ENCODE data around the gene SMC1A. TPM values are rescaled to one million over a fixed set of nuclear protein-coding genes. Genes with fewer than 3 reads are reported as not detected.

The SMC1A gene
- total RNA-seq, 1 experiment from 2014 or later: 102 TPM

- CTCF ChIA-PET: no interaction called here
- no peak for TF ChIP-seq CTCF (IDR thresholded peaks at IDR 0.05; ENCODE audit: insufficient read depth in 1 of 2, low read depth in 1 of 2, low read length in 1 of 2, severe bottlenecking in 1 of 2, unreplicated experiment in 1 of 2)
Observed at GRCh38 chrX:53337101-53337500, 85.4 kb downstream of the SMC1A start.

GRCh38 chrX:53333853-53334252 lies 88.6 kb downstream of the SMC1A start:
- Mint-ChIP-seq H3K4me3 (ENCODE audit: unreplicated experiment) (no peak overlapping the region), H3K36me3 (ENCODE audit: insufficient read depth, unreplicated experiment) (no peaks in the 10 kb centered on the region), H3K27ac (ENCODE audit: unreplicated experiment) (no peak overlapping the region), H3K4me1 (ENCODE audit: low read depth, unreplicated experiment) (no peaks in the 10 kb centered on the region), H3K27me3 (ENCODE audit: insufficient read depth, unreplicated experiment) (peaks cover 16% of the 10 kb centered on the region), H3K9me3 (ENCODE audit: unreplicated experiment) (no peaks in the 10 kb centered on the region)
- Histone ChIP-seq H3K4me3 (ENCODE audit: low read depth, low read length) (no peak overlapping the region), H3K27me3 (replicated peaks; ENCODE audit: control insufficient read depth, insufficient read depth, low read length) (no peaks in the 10 kb centered on the region), H3K36me3 (ENCODE audit: control insufficient read depth, insufficient read depth, low read length) (no peaks in the 10 kb centered on the region), H3K4me1 (no peaks in the 10 kb centered on the region), H3K9me3 (no peaks in the 10 kb centered on the region)
- no peak for DNase-seq
- ChIA-PET CTCF (no interaction called here), POLR2A (no interaction called here)
- intact Hi-C loops (cut with micrococcal nuclease; ENCODE audit: unreplicated experiment): no loop called here
- no peak for TF ChIP-seq CTCF (IDR thresholded peaks at IDR 0.05; ENCODE audit: insufficient read depth in 1 of 2, low read depth in 1 of 2, low read length in 1 of 2, severe bottlenecking in 1 of 2, unreplicated experiment in 1 of 2)
- no TSS peak for BruUV-seq (replicated peaks)

More at GRCh38 chrX:53337101-53337500, 85.4 kb downstream of the SMC1A start:
- intact Hi-C loops (cut with micrococcal nuclease; ENCODE audit: unreplicated experiment): no loop called here
- Mint-ChIP-seq H3K4me3 (ENCODE audit: unreplicated experiment) (no peak overlapping the region), H3K36me3 (ENCODE audit: insufficient read depth, unreplicated experiment) (no peaks in the 10 kb centered on the region), H3K9me3 (ENCODE audit: unreplicated experiment) (no peaks in the 10 kb centered on the region), H3K27ac (ENCODE audit: unreplicated experiment) (no peak overlapping the region), H3K4me1 (ENCODE audit: low read depth, unreplicated experiment) (no peaks in the 10 kb centered on the region), H3K27me3 (ENCODE audit: insufficient read depth, unreplicated experiment) (peaks cover 16% of the 10 kb centered on the region)
- H3K27me3 ChIP-seq (replicated peaks; ENCODE audit: control insufficient read depth, insufficient read depth, low read length): no peaks in the 10 kb centered on the region
- DNase-seq: no peak
- H3K4me3 ChIP-seq (ENCODE audit: low read depth, low read length): no peak overlapping the region
- H3K36me3 ChIP-seq (ENCODE audit: control insufficient read depth, insufficient read depth, low read length): no peaks in the 10 kb centered on the region
- no TSS peak for BruUV-seq (replicated peaks)
- POLR2A ChIA-PET: no interaction called here
- H3K9me3 ChIP-seq: no peaks in the 10 kb centered on the region
- no peaks in the 10 kb centered on the region for H3K4me1 ChIP-seq

- no peak for DNase-seq
- Mint-ChIP-seq H3K9me3 (ENCODE audit: unreplicated experiment) (no peaks in the 10 kb centered on the region), H3K36me3 (ENCODE audit: insufficient read depth, unreplicated experiment) (no peaks in the 10 kb centered on the region), H3K4me3 (ENCODE audit: unreplicated experiment) (no peak overlapping the region), H3K4me1 (ENCODE audit: low read depth, unreplicated experiment) (no peaks in the 10 kb centered on the region), H3K27ac (ENCODE audit: unreplicated experiment) (no peak overlapping the region), H3K27me3 (ENCODE audit: insufficient read depth, unreplicated experiment) (peaks cover 16% of the 10 kb centered on the region)
- Histone ChIP-seq H3K27me3 (replicated peaks; ENCODE audit: control insufficient read depth, insufficient read depth, low read length) (no peaks in the 10 kb centered on the region), H3K4me1 (no peaks in the 10 kb centered on the region), H3K36me3 (ENCODE audit: control insufficient read depth, insufficient read depth, low read length) (no peaks in the 10 kb centered on the region), H3K9me3 (no peaks in the 10 kb centered on the region), H3K4me3 (ENCODE audit: low read depth, low read length) (no peak overlapping the region)
- CTCF ChIA-PET: no interaction called here
- POLR2A ChIA-PET: no interaction called here
- TF ChIP-seq CTCF (IDR thresholded peaks at IDR 0.05; ENCODE audit: insufficient read depth in 1 of 2, low read depth in 1 of 2, low read length in 1 of 2, severe bottlenecking in 1 of 2, unreplicated experiment in 1 of 2): no peak
- BruUV-seq (replicated peaks): no TSS peak
- intact Hi-C loops (cut with micrococcal nuclease; ENCODE audit: unreplicated experiment): no loop called here
Observed at GRCh38 chrX:53332204-53332603, 90.2 kb downstream of the SMC1A start.
